DMS53 treated with DMSO at 0.1 percent for 48 hours (cell line): Measurements from ENCODE around the gene PKP3.
"Not testable (repeated sequence)": the region's sequence is repeated elsewhere in the genome, so short reads cannot be mapped to it uniquely, and the experiment has no call there.

Source experiments
- DNase-seq: peaks from one replicate; lab custom pipeline; 2025; ENCODE audit not compliant: unreplicated experiment; lab: John Stamatoyannopoulos, UW

Gene PKP3

GRCh38 chr11:395866-396265 lies 1.9 kb downstream of the PKP3 start:
- DNase-seq, result no peak

GRCh38 chr11:396511-396947 lies 2.5 kb downstream of the PKP3 start:
- DNase-seq, result no peak

- no peak for DNase-seq
Observed at GRCh38 chr11:396948-397548, 3.0 kb downstream of the PKP3 start.

GRCh38 chr11:398826-399225 lies 4.8 kb downstream of the PKP3 start:
- no peak for DNase-seq

GRCh38 chr11:399731-400211 lies 5.8 kb downstream of the PKP3 start:
- DNase-seq, result no peak

- no peak for DNase-seq
Observed at GRCh38 chr11:400241-400689, 6.3 kb downstream of the PKP3 start.

- DNase-seq, result not testable (repeated sequence)
Observed at GRCh38 chr11:401196-401595, 7.2 kb downstream of the PKP3 start.

GRCh38 chr11:403021-403760 lies 9.2 kb downstream of the PKP3 start:
- DNase-seq, result no peak

- DNase-seq, result no peak
Observed at GRCh38 chr11:403761-404431, 9.9 kb downstream of the PKP3 start.

GRCh38 chr11:404551-405264 lies 10.7 kb downstream of the PKP3 start:
- DNase-seq, result no peak

- DNase-seq, result no peak
Observed at GRCh38 chr11:405323-405953, 11.4 kb downstream of the PKP3 start.

GRCh38 chr11:405954-406795 lies 12.2 kb downstream of the PKP3 start:
- DNase-seq, result no peak

GRCh38 chr11:406796-407650 lies 13.0 kb downstream of the PKP3 start:
- DNase-seq, result no peak

- no peak for DNase-seq
Observed at GRCh38 chr11:407651-408123, 13.7 kb downstream of the PKP3 start.

GRCh38 chr11:408154-409007 lies 14.4 kb downstream of the PKP3 start:
- DNase-seq, result no peak

- no peak for DNase-seq
Observed at GRCh38 chr11:409008-409599, 15.1 kb downstream of the PKP3 start.

GRCh38 chr11:409600-410483 lies 15.8 kb downstream of the PKP3 start:
- DNase-seq, result no peak
